ENCODE results near the gene KCNJ6.

The KCNJ6 gene

GRCh38 chr21:37821092-37821491, 95.2 kb downstream of the KCNJ6 start:
- no peak for DNase-seq (ENCODE audit: low read depth in 3 of 3, low spot score in 1 of 3)

DNA sequence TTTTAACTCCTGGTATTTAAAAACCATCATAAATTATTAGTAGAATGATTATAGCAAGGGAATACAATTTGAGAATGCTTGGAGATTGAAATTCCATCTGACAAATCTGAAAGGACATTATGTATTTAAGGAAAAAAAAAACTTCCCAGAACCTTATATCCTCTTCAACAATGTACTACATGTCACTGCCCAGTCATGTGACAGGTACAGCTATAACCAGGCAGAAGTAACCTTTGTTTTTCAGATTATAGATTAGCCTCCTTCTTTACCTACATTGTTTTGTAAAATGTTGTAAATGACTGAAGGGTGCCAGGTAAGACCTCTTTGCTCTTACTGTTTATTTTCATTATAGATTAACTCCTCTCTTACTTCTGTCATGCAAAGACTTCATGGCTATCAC, 96.9 kb downstream of the KCNJ6 start:
- no peak for DNase-seq (ENCODE audit: low read depth in 3 of 3, low spot score in 1 of 3)

- DNase-seq (ENCODE audit: low read depth in 3 of 3, low spot score in 1 of 3), result no peak
Measured at GRCh38 chr21:37817242-37817641, 99.0 kb downstream of the KCNJ6 start.

- no peak for DNase-seq (ENCODE audit: low read depth in 3 of 3, low spot score in 1 of 3)
Measured at GRCh38 chr21:37815893-37816292, 100.4 kb downstream of the KCNJ6 start.

GRCh38 chr21:37811711-37812110, 104.5 kb downstream of the KCNJ6 start:
- DNase-seq (ENCODE audit: low read depth in 3 of 3, low spot score in 1 of 3), result no peak

DNA sequence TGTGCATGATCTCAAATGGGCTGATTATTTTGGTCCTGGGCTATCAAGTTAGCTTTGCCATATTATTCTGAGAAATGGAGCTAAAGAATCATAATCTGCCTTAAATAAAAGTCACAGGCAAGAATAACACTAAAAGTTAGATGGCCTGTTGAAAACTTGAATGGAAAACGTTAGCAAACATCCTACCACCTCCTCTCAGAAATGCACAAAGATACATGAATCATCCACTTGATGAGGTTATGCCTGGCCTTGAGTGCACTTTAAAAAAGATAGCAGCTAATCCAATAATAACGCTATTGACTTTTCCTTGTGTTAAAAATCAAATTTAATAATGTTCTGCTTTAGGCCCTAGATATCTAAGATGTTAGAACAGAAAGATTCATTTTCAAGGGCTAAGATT, 108.0 kb downstream of the KCNJ6 start:
- DNase-seq (ENCODE audit: low read depth in 3 of 3, low spot score in 1 of 3), result no peak

DNA sequence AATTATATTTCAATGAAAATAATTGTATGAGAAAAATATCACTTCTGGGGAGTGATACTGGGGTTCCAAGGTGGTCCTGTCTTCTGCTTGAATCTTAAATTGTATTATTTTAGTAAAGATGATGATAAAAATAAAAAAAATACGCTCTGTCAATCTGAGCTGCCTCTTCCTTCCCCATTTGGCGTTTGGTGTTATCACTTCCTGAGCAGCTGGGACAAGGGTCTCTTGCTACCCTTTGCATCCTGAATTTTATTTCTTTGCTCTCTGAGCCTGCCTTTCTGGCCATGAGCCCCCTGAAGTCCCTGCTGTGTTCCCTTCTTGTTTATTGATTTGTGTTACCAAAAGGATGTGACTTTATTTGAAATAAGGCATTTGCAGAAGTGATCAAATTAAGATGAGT, 111.0 kb downstream of the KCNJ6 start:
- DNase-seq (ENCODE audit: low read depth in 3 of 3, low spot score in 1 of 3), result no peak

GRCh38 chr21:37804001-37804400, 112.3 kb downstream of the KCNJ6 start:
- DNase-seq (ENCODE audit: low read depth in 3 of 3, low spot score in 1 of 3), result no peak

- DNase-seq (ENCODE audit: low read depth in 3 of 3, low spot score in 1 of 3), result no peak
Measured at GRCh38 chr21:37803101-37803651, 113.1 kb downstream of the KCNJ6 start.

GRCh38 chr21:37800456-37801061, 115.7 kb downstream of the KCNJ6 start:
- DNase-seq (ENCODE audit: low read depth in 3 of 3, low spot score in 1 of 3), result no peak

- no peak for DNase-seq (ENCODE audit: low read depth in 3 of 3, low spot score in 1 of 3)
Measured at GRCh38 chr21:37800057-37800455, 116.2 kb downstream of the KCNJ6 start.

DNA sequence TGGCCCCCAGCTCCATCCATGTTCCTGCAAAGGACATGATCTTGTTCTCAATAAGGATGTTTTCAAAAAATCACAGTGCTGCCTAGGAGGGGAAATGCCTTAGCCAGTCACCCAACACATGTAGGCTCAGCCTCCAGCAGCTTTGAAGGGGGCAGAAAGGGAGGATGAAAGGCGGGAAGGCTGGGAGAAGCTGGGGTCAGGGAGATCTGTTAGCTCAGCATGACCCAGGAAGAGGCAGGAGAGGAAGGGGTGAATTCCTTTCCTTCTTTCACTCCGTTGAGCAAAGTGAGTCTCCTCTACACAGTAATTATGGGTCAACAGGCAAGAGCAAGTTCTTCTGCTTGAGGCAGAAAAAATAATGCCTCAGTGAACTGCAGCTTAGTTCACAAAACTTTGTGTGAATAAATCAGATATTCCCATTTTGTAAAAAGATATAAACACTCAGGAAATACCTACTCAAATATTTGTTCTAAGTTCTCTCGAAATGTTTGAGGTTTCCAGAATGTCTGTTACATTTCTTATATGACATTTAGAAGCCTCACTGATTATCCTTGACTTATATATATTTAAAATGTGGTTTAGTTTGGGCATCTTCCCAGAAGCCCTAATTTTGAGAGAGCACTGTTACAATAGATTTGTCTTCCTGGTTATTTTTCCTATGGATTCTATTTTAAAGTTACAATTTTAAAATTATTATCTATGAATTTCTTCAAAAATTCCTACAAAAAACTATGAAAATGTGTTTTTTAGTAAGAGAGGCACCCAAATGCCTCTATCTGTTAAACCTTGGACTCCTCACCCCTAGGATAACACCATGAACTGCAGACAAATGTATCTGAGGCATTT, 116.8 kb downstream of the KCNJ6 start:
- DNase-seq (ENCODE audit: low read depth in 3 of 3, low spot score in 1 of 3), result no peak

DNA sequence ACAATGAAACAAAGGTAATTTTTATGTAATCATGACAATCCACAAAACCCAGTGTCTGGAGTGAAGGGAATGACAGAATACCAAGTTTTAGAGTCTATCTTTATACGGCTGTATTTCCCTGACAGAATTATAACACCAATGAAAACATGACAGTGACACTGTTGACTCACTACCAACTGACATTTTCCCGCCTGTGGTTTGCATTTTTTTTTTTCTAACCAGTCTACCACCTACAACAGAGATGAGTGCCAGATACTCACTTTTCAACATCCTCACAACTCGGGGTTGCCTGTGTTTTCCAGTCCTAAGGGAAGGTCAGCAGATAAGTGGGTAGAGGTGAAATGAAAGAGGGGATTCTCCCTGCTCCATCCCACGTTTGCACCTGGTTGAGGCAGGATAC, 118.9 kb downstream of the KCNJ6 start:
- no peak for DNase-seq (ENCODE audit: low read depth in 3 of 3, low spot score in 1 of 3)

DNA sequence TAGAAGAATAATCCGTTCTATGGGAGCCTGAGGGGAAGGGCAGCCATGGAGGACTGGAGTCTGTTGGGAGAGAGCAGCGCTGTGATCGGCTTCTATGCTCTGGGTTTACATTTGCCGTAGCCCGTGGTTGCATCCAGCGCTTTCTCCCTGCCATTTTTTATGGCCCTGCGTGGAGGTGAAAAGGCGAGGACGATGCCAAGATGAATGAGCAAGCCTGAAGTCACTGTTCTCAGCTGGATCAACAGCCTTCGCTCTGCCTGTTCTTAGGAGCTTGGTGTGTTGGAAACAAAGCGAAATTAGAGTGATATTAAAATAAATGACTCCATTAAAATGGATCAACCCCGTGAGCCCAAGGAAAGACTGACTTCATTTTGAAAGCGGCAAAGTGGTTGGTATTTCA, 120.2 kb downstream of the KCNJ6 start:
- no peak for DNase-seq (ENCODE audit: low read depth in 3 of 3, low spot score in 1 of 3)

DNA sequence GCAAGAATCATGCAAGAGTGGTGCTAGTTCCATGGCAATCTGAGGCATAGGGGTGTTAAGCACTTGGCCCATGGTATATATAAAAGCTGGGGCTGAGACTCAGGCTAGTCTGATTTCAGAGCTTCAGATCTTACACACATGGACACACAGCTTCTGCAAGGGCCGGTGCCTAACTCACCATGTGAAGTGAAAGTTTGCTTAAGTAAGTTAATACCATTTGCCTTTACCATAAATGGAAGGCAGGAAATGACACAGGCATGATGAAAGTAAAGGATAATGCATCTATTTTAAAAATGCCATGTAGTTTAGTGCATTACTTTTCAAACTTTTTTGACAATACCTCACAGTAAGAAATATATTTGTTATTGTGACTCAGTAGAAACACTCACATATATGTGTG, 122.6 kb downstream of the KCNJ6 start:
- DNase-seq (ENCODE audit: low read depth in 3 of 3, low spot score in 1 of 3), result no peak

GRCh38 chr21:37792046-37792445, 124.2 kb downstream of the KCNJ6 start:
- no peak for DNase-seq (ENCODE audit: low read depth in 3 of 3, low spot score in 1 of 3)

- no peak for DNase-seq (ENCODE audit: low read depth in 3 of 3, low spot score in 1 of 3)
Measured at GRCh38 chr21:37790905-37791304, 125.4 kb downstream of the KCNJ6 start.

GRCh38 chr21:37788503-37788902, 127.8 kb downstream of the KCNJ6 start:
- no peak for DNase-seq (ENCODE audit: low read depth in 3 of 3, low spot score in 1 of 3)

DNA sequence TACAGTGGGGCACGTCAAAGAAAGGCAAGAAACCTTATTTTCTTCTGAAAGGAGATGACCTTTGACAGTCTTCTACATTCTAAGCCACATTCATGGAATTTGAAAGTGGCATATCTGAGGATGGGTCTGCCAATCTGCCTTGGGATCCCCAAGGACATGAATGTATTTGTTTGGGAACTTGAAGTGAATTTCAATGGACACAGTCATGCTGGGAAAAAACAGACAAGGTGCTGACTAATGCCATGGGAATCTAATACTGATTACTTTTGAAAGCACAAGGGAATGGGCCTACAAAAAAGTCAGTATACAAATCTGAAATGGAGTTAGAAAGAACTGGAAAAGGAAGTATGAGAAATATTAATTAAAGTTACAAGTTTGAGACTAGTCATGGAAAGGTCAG, 128.8 kb downstream of the KCNJ6 start:
- no peak for DNase-seq (ENCODE audit: low read depth in 3 of 3, low spot score in 1 of 3)

GRCh38 chr21:37784591-37785318, 131.5 kb downstream of the KCNJ6 start:
- no peak for DNase-seq (ENCODE audit: low read depth in 3 of 3, low spot score in 1 of 3)

DNA sequence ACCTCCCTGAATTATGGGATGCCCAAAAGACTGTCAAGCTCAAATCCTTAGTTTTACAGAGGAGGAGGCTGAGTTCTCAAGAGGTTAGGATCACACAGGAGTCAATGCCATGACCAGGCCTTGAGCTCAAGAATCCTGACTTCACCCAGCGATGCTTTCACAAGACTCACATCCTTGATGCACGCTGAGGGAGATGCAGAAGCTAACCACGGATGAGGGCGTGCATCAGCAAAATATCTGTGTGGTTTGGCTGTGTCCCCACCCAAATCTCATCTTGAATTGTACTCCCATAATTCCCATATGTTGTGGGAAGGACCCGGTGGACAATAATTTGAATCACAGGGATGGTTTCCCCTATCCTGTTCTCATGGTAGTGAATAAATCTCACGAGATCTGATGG, 133.2 kb downstream of the KCNJ6 start:
- no peak for DNase-seq (ENCODE audit: low read depth in 3 of 3, low spot score in 1 of 3)

Data from stimulated activated CD4-positive, alpha-beta T cell treated with anti-CD3 and anti-CD28 coated beads, TNF-alpha, amount 100 ng/mL, for 1 hour (primary cell).